ENCODE measurements around the gene SBF1.

DNA sequence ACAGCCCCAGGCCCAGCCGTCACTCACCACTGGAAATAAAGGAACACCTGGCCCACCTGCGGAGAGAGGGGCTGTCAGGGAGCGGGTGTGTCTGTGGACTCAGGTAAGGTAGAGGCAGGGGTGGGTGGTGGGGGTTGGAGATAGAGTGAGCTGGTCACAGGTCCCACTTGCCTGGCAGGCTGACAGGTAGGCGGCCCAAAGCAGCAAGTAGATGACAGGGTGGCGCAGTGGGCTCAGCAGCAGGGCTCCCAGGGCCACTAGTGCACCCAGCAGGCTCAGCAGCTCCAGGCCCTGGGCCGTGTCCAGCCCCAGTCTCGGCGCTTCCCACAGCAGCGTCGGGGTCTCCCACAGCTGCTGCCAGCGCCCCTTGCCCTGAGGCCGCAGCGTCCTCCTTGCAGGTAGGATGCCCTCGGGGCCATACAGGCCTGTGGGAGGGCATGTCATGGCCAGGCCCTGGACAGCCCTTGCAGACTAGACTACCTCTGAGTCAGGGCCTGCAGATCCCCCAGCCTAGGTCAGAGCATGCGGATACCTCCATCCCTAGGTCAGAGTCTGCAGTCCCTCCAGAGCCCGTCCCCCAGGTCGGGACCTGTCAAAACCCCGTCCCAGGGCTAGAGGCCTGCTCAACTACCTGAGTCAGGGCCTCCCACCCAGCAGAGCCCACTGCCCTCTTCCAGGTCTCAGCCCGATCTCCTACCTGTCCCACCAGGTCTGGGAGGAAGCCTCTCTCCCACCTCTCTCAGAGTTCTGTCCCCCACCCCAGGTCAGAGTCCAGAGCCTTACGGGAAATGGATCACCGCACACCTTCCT is 32.0 kb upstream of the SBF1 start:
- TF ChIP-seq EZH2 (IDR thresholded peaks at IDR 0.05): no peak
- TF ChIP-seq POLR2AphosphoS5 (IDR thresholded peaks at IDR 0.05; ENCODE audit: borderline replicate concordance, low read depth, low read length): no peak
- TF ChIP-seq FOXP2 (optimal IDR thresholded peaks at IDR 0.05; ENCODE audit: control extremely low read depth, extremely low read length, insufficient read depth): no peak

All from SK-N-MC (cell line).